CD4-positive, alpha-beta T cell treated with Interferon alpha-2 for 1 hour (primary cell): ENCODE data around the gene ITPRIPL2.

Source experiments
- DNase-seq, 2 donors: peaks; one replicate each; pipeline ENCODE4 v3.0.0-alpha.2; 2020 to 2022

The ITPRIPL2 gene

GRCh38 chr16:19145010-19145409, 31.2 kb downstream of the ITPRIPL2 start:
- DNase-seq: no peak

- DNase-seq: no peak
Observed at GRCh38 chr16:19147126-19147525, 33.4 kb downstream of the ITPRIPL2 start.

- no peak for DNase-seq
Observed at GRCh38 chr16:19147627-19148026, 33.9 kb downstream of the ITPRIPL2 start.

GRCh38 chr16:19148189-19148588, 34.4 kb downstream of the ITPRIPL2 start:
- no peak for DNase-seq

GRCh38 chr16:19151310-19151709, 37.5 kb downstream of the ITPRIPL2 start:
- DNase-seq: no peak

GRCh38 chr16:19152042-19152441, 38.3 kb downstream of the ITPRIPL2 start:
- DNase-seq: no peak

- DNase-seq: peak in 1 of 2 donors; percentile 3
Observed at GRCh38 chr16:19153876-19154275, 40.1 kb downstream of the ITPRIPL2 start.

GRCh38 chr16:19162085-19162484, 48.3 kb downstream of the ITPRIPL2 start:
- DNase-seq: no peak

GRCh38 chr16:19163215-19163614, 49.5 kb downstream of the ITPRIPL2 start:
- no peak for DNase-seq

- no peak for DNase-seq
Observed at GRCh38 chr16:19164285-19164684, 50.5 kb downstream of the ITPRIPL2 start.

GRCh38 chr16:19165101-19165500, 51.3 kb downstream of the ITPRIPL2 start:
- no peak for DNase-seq

- no peak for DNase-seq
Observed at GRCh38 chr16:19166500-19166899, 52.7 kb downstream of the ITPRIPL2 start.

GRCh38 chr16:19167710-19168370, 54.1 kb downstream of the ITPRIPL2 start, which contains the start of gene SYT17:
Gene SYT17 (plus strand): TSS chr16:19168240. CDS start chr16:19168647, 407 bp downstream.
- DNase-seq: peak; percentile 8 to 57

- DNase-seq: no peak
Observed at GRCh38 chr16:19168371-19169081, 54.8 kb downstream of the ITPRIPL2 start.

GRCh38 chr16:19169082-19169639, 55.4 kb downstream of the ITPRIPL2 start:
- no peak for DNase-seq

- DNase-seq: no peak
Observed at GRCh38 chr16:19170043-19170655, 56.4 kb downstream of the ITPRIPL2 start.
